Activated CD4-positive, alpha-beta T cell treated with anti-CD3 and anti-CD28 coated beads for 1 hour (primary cell): ENCODE measurements around the gene FBXO11.
"Not testable (repeated sequence)": the region's sequence is repeated elsewhere in the genome, so short reads cannot be mapped to it uniquely, and the experiment has no call there.

ENCODE experiments used
- DNase-seq: peaks from one replicate; pipeline ENCODE4 v3.0.0-alpha.2; 2020

The FBXO11 gene

GRCh38 chr2:47906157-47907038, at the start of gene FBXO11:
TSS of gene FBXO11 (minus strand) at chr2:47906498. CDS start at chr2:47905720, 778 bp downstream.
- DNase-seq, result peak; percentile 95

GRCh38 chr2:47950340-47951301, 44.3 kb upstream of the FBXO11 start:
- no peak for DNase-seq

DNA sequence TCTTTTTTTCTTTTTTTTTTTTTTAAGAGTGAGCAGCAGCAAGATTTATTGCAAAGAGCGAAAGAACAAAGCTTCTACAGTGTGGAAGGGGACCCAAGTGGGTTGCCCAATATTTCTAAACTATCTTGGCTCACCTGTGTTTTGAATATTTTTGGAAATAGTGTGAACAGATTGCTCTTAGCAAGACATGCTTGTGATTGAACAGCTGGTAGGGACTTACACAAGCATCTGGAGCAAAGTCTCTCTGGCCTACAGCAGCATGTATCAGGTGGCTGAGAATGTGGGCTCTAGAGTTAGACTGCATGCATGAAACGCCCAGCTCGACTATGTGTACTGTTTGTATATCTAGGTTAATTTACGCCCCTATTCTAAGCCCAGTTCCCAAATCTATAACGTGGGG, 40.3 kb upstream of the FBXO11 start:
- no peak for DNase-seq

DNA sequence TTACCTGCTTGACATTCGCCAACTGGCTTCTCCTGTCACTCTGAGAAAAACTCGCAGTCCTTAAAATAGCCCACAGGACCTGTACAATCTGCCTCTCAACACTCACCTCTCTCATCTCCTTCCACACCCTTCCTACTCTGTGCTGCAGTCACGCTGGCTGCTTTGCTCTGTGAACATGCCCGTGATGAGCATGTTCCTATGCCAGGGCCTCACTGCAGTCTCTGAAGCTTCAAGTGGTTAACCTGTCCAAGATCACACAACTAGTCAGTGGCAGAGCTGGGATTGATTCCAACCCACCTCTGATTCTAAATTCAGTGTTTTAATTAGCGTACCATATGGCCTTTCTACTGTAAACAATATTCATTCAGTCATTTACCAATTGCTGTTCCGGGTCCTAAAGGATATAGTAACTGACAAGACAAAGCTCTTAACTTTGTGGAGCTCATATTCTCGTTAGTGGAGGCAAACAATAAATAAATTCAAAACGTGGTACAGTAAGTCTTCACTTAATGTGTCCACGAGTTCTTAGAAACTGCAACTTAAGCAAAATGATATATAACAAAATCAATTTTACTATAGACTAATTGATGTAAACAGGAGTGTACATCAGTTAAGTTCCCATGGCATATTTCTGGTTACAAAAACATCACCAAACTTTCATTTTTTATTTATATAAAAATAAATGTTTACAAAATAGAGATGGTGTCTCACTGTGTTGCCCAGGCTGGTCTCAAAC, 38.9 kb upstream of the FBXO11 start:
- no peak for DNase-seq

GRCh38 chr2:47941936-47942335, 35.6 kb upstream of the FBXO11 start:
- DNase-seq, result no peak

DNA sequence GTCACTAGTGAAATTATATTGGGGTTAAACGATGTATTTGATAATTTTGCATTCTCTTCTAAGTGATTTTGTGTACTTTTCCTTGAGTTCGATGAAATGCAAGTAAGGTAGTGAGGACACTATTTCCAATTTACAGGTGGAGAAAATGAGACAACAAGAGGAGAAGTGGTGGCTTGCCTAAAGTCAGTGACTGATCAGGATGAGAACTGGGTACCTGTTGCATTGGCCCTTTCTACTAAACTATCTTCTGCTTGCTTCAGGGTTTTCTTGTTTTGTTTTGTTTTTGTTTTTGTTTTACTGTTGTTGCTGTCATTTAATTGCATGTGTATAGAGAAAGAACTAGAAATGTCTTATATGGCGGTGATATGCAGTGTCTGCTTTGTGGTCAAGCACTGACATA, 31.4 kb upstream of the FBXO11 start:
- DNase-seq, result no peak

DNA sequence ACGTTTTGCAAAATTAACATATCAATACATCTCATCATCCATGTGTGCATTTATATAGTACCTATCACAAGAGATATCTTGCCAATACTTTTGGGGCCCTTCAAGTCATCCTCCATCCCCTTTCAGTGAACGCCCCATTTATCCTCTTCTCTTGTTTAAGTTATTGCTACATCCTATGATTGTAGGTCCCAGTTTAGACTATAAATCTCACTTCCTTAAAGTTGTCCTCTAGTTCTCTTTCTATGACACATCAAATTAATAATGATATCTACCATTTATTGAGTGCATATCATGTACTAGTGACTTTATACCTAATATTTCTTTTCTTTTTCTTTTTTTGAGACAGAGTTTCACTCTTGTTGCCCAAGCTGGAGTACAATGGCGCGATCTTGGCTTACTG, 28.8 kb upstream of the FBXO11 start:
- DNase-seq, result no peak

DNA sequence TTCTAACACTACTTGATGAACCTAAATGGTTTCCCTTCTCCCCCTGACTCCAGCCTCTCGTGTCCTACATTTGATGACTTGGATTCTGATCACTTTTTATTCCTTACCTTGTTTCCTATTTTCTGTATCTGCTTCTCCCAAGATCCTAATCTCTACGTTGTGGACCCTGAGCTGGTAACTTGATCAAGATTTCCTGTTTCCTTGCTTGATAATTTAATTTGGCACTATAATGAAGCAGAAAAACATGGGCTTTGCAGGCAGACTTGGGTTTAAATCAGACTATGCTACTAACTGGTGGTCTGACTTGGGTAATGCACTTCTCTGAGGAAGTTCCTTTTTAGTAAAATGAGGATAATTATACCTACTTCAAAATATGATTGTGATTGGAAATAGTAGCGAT, 11.7 kb upstream of the FBXO11 start:
- no peak for DNase-seq

GRCh38 chr2:47917276-47917961, 11.1 kb upstream of the FBXO11 start:
- no peak for DNase-seq

GRCh38 chr2:47916412-47916811, 10.1 kb upstream of the FBXO11 start:
- DNase-seq, result no peak

DNA sequence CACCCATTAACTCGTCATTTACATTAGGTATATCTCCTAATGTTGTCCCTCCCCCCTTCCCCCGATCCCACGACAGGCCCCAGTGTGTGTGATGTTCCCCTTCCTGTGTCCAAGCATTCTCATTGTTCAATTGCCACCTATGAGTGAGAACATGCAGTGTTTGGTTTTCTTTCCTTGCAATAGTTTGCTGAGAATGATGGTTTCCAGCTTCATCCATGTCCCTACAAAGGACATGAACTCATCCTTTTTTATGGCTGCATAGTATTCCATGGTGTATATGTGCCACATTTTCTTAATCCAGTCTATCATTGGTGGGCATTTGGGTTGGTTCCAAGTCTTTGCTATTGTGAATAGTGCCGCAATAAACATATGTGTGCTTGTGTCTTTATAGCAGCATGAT, 4.4 kb upstream of the FBXO11 start:
- not testable (repeated sequence) for DNase-seq

DNA sequence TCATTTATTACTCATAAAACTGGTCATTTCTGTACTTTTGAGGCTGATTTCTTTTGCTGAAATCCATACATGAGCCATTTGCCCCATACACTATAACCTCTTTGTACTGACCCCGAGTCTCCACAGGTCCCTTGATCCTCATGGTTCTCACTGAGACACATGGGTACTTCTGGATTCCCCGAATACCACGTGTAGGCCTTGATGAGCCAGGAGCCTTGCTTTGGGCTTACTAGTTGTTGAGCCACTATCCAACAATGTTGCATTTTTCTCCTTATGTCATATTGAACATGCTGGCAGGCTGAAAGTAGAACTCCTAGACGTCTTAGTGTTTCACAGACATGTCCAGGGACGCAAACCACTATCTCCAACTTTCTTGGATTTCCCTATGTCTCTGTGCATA, 2.4 kb upstream of the FBXO11 start:
- no peak for DNase-seq

GRCh38 chr2:47907039-47907781, 912 bp upstream of the FBXO11 start:
- no peak for DNase-seq

- peak; percentile 46 for DNase-seq
These were observed 727 bp downstream of the FBXO11 start for GRCh38 chr2:47905386-47906156.

GRCh38 chr2:47903781-47904490, 2.4 kb downstream of the FBXO11 start:
- no peak for DNase-seq

- DNase-seq, result not testable (repeated sequence)
These were observed 4.4 kb downstream of the FBXO11 start for GRCh38 chr2:47901892-47902291.

GRCh38 chr2:47900857-47901256, 5.4 kb downstream of the FBXO11 start:
- DNase-seq, result no peak

DNA sequence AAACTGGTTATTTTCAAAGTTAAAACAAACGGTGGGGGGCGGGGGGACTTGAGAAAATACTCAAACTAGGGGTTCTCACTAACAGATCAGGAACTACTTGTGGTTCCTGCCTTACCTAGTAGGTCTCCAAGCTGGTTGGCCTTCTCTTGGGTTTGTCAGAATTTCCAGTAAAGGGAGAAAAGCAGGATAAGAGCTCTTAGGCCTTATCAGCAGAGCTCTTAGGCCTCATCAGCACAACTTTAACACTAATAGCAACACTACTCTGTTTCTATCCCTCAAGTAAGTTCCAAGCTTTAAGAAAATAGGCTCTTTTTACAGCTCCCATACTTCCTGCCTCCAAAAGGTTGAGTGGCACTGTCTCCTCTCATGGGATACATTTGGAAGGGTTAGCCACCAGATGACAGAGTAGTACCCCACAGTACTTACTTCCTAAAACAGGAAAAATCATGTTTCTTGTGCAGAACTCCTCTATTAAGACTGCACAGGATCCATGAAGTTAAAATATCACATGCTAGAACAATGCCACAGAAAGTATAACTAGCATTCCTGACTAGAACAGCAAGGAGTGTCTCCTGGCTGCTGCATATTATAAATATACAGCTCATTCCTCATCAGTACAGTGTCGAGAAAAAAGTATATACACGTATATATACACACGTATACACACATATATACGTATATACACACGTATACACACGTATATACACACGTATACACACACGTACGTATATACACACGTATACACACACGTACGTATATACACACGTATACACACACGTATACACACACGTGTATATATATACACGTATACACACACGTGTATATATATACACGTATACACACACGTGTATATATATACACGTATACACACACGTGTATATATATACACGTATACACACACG, 6.1 kb downstream of the FBXO11 start:
- no peak for DNase-seq
